Parathyroid adenoma (tissue), 2 donors: ENCODE measurements around the gene SC5D.
A peak's percentile ranks its signal among the peaks of the same experiment; 100 is the strongest.

ENCODE experiments used
- H2AFZ ChIP-seq: fragments of 300-600 bp; sonication (generic); one replicate; pipeline ENCODE4 v1.7.0; 2017; ENCODE audit warnings: antibody characterized with exemption, mild to moderate bottlenecking
- H3K27ac ChIP-seq: fragments of 300-600 bp; sonication (generic); one replicate; pipeline ENCODE4 v1.7.0; 2017
- H3K27me3 ChIP-seq: fragments of 300-600 bp; sonication (generic); one replicate; pipeline ENCODE4 v1.7.0; 2017; ENCODE audit warnings: low read length; ENCODE audit not compliant: control insufficient read depth, insufficient read depth
- H3K36me3 ChIP-seq: fragments of 300-600 bp; sonication (generic); one replicate; pipeline ENCODE4 v1.7.0; 2017; ENCODE audit warnings: low read length; ENCODE audit not compliant: control insufficient read depth, insufficient read depth
- H3K4me1 ChIP-seq: fragments of 300-600 bp; sonication (generic); one replicate; pipeline ENCODE4 v1.7.0; 2017; ENCODE audit warnings: control low read depth
- H3K4me2 ChIP-seq: fragments of 300-600 bp; sonication (generic); one replicate; pipeline ENCODE4 v1.7.0; 2017; ENCODE audit warnings: low read length
- H3K4me3 ChIP-seq: fragments of 300-600 bp; sonication (generic); one replicate; pipeline ENCODE4 v1.7.0; 2017; ENCODE audit warnings: low read depth, low read length
- H3K79me2 ChIP-seq: fragments of 300-600 bp; sonication (generic); one replicate; pipeline ENCODE4 v1.7.0; 2017; ENCODE audit warnings: control low read depth
- H3K9ac ChIP-seq: fragments of 300-600 bp; sonication (generic); one replicate; pipeline ENCODE4 v1.7.0; 2017; ENCODE audit warnings: mild to moderate bottlenecking
- H3K9me3 ChIP-seq: fragments of 300-600 bp; sonication (generic); one replicate; pipeline ENCODE4 v1.7.0; 2017; ENCODE audit warnings: low read length; ENCODE audit not compliant: control insufficient read depth
- TF ChIP-seq, protein P1 (sequence below): fragments of 300-600 bp; sonication (generic); IDR thresholded peaks from one replicate; pipeline ENCODE4 v1.7.0; 2017; ENCODE audit warnings: antibody characterized with exemption, mild to moderate bottlenecking
- donor health status: primary hyperparathyroidism.

SC5D gene

DNA sequence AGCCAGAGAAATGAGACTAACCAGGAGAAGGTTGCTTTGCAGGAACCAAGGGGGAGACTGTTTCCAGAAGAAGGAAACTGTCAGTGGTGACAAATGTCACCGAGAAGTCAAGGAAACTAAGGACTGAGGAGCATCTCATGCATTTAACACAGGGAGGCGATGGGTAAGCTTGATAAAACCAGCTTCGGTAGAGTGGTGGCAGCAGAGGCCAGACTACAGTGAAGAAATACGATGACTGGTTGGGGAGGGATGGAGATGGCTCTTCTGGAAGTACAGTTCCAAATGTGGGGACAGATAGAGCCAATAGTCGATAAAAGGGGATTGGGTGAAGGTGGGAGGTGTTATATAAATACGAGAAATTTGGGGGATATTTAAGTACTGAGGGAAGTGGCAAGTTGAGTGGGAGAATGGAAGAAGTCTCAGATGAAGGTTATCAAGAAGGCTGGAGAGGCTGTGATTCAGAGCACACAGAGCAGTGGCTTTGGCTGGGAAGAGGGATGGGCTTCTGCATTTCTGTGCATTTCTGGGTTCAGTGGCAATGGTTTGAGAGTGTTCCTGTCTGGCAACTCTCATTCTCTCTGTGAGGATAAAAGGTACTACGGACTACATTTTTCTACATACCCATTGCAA, 29.2 kb downstream of the SC5D start:
- H3K4me2 ChIP-seq, result no peak overlapping the region
- no peak overlapping the region for H2AFZ ChIP-seq
- H3K27ac ChIP-seq, result no peak overlapping the region
- H3K79me2 ChIP-seq, result no peaks in the 10 kb centered on the region
- TF ChIP-seq, protein P1, sequence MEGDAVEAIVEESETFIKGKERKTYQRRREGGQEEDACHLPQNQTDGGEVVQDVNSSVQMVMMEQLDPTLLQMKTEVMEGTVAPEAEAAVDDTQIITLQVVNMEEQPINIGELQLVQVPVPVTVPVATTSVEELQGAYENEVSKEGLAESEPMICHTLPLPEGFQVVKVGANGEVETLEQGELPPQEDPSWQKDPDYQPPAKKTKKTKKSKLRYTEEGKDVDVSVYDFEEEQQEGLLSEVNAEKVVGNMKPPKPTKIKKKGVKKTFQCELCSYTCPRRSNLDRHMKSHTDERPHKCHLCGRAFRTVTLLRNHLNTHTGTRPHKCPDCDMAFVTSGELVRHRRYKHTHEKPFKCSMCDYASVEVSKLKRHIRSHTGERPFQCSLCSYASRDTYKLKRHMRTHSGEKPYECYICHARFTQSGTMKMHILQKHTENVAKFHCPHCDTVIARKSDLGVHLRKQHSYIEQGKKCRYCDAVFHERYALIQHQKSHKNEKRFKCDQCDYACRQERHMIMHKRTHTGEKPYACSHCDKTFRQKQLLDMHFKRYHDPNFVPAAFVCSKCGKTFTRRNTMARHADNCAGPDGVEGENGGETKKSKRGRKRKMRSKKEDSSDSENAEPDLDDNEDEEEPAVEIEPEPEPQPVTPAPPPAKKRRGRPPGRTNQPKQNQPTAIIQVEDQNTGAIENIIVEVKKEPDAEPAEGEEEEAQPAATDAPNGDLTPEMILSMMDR, result peak; percentile 14
- H3K4me1 ChIP-seq, result no peaks in the 10 kb centered on the region
- H3K27me3 ChIP-seq, result no peaks in the 10 kb centered on the region
- H3K36me3 ChIP-seq, result no peaks in the 10 kb centered on the region
- H3K9ac ChIP-seq, result no peak overlapping the region
- no peak overlapping the region for H3K4me3 ChIP-seq
- no peaks in the 10 kb centered on the region for H3K9me3 ChIP-seq

DNA sequence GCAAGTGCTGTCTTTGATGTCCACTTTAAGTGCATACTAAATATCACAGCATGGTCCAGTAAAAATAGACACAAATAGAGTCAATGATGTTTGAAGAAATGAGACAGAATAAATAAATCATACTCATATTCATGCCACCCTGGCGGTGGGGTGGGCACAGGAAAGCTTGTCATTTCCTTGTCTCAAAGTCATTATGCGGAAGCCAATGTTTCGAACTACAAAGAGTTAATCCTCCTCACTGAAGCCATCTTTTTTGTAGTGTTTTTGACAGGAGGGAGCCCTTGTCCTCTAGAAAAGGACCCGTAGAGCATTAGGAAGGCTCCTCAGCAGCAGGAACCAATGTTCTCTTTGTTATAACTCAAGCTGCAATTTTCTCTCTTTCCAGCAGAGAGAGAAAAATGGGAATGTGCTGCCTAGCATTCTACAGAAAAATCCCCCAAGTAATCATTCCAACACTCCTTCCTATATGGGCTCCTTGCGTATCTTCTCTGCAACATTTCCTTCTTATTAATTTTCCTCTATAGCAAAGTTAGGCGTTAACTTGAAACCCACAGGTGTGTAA, 30.6 kb downstream of the SC5D start:
- Histone ChIP-seq H3K27ac (no peak overlapping the region), H3K9ac (no peak overlapping the region), H3K4me2 (no peak overlapping the region), H3K4me3 (no peak overlapping the region), H3K79me2 (no peaks in the 10 kb centered on the region), H3K36me3 (no peaks in the 10 kb centered on the region), H3K27me3 (no peaks in the 10 kb centered on the region), H3K9me3 (no peaks in the 10 kb centered on the region), H2AFZ (no peak overlapping the region), H3K4me1 (no peaks in the 10 kb centered on the region)
- TF ChIP-seq, protein P1, result no peak

DNA sequence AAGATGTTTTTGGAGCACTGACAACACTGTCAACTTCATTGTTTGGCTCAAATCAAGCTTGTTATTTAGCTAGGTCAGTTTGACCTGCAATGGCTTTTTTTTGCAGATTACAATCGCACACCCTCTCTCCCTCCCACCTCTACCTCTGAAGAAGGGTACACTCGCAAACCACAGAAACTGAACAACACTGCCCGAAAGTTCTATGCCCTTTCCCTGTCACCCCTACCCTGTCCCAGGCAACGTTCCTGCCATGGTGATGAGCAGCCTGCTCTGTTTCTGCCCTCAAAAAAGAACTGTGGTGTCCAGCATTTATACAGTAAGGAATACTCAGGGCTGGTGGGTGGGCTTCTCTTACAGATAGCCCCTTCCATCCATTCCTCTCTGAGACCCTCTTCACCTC, 33.7 kb downstream of the SC5D start:
- H3K27ac ChIP-seq, result no peak overlapping the region
- H3K79me2 ChIP-seq, result no peaks in the 10 kb centered on the region
- no peaks in the 10 kb centered on the region for H3K9me3 ChIP-seq
- H3K4me2 ChIP-seq, result no peak overlapping the region
- H3K27me3 ChIP-seq, result no peaks in the 10 kb centered on the region
- TF ChIP-seq, protein P1, result no peak
- no peak overlapping the region for H2AFZ ChIP-seq
- no peak overlapping the region for H3K9ac ChIP-seq
- no peaks in the 10 kb centered on the region for H3K36me3 ChIP-seq
- no peaks in the 10 kb centered on the region for H3K4me1 ChIP-seq
- no peak overlapping the region for H3K4me3 ChIP-seq

DNA sequence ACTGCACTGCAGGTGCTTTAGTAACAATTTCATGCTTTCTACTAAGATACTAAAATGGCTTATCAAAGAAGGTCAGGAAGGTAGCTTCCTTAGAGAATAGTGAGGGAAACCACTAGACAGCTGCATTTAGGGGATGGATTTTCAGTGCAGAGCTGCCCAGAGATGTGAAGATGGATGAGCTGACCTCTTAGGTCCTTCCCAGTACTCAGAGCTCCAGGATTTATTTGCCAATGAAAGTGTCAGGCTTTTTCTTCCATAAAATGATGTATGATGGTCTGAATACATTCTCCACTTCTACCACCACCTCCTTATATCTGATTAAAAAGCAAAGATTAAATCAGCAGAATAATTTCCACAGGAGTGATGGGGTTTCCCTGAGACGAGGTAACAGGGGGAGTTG, 35.0 kb downstream of the SC5D start:
- Histone ChIP-seq H3K36me3 (no peaks in the 10 kb centered on the region), H3K9ac (no peak overlapping the region), H3K4me1 (no peaks in the 10 kb centered on the region), H3K27me3 (no peaks in the 10 kb centered on the region), H3K79me2 (no peaks in the 10 kb centered on the region), H3K27ac (no peak overlapping the region), H2AFZ (no peak overlapping the region), H3K9me3 (no peaks in the 10 kb centered on the region), H3K4me2 (no peak overlapping the region), H3K4me3 (no peak overlapping the region)
- TF ChIP-seq, protein P1, result no peak
